H9 (cell line): ENCODE results near the gene SULT1A2. TPM values are rescaled to one million over a fixed set of nuclear protein-coding genes. Genes with fewer than 3 reads are reported as not detected.

ENCODE experiments used
- DNase-seq: peaks from one replicate; pipeline ENCODE4 v3.0.0-alpha.2; 2017
- H2AFZ ChIP-seq: one replicate; pipeline ENCODE4 v1.6.1; 2013; ENCODE audit warnings: mild to moderate bottlenecking, low read length, control low read depth, moderate library complexity
- H2AK5ac ChIP-seq: 2 replicates; pipeline ENCODE4 v1.6.1; 2013; ENCODE audit warnings: low read length, control low read depth, mixed read lengths; ENCODE audit not compliant: insufficient read length
- H2BK120ac ChIP-seq: one replicate; pipeline ENCODE4 v1.6.1; 2013; ENCODE audit warnings: low read depth, mild to moderate bottlenecking, low read length, control low read depth, inconsistent platforms; ENCODE audit not compliant: poor library complexity, severe bottlenecking
- H2BK12ac ChIP-seq: 2 replicates; pipeline ENCODE4 v1.6.1; 2013; ENCODE audit warnings: low read length, control low read depth, mixed read lengths, low read depth; ENCODE audit not compliant: insufficient read length
- H2BK15ac ChIP-seq: 2 replicates; pipeline ENCODE4 v1.6.1; 2013; ENCODE audit warnings: low read depth, low read length, control low read depth
- H2BK20ac ChIP-seq: one replicate; pipeline ENCODE4 v1.6.1; 2013; ENCODE audit warnings: low read depth, mild to moderate bottlenecking, low read length, control low read depth, inconsistent platforms; ENCODE audit not compliant: poor library complexity, severe bottlenecking
- H2BK5ac ChIP-seq: 2 replicates; pipeline ENCODE4 v1.6.1; 2013; ENCODE audit warnings: low read length, control low read depth, mixed read lengths; ENCODE audit not compliant: insufficient read length
- H3K14ac ChIP-seq: 2 replicates; pipeline ENCODE4 v1.6.1; 2013; ENCODE audit warnings: low read length, control low read depth; ENCODE audit not compliant: insufficient read depth
- H3K18ac ChIP-seq: 2 replicates; pipeline ENCODE4 v1.6.1; 2013; ENCODE audit warnings: low read depth, mild to moderate bottlenecking, mixed read lengths, low read length, control low read depth; ENCODE audit not compliant: insufficient read length
- H3K23ac ChIP-seq: 2 replicates; pipeline ENCODE4 v1.6.1; 2013; ENCODE audit warnings: low read length, control low read depth, mixed read lengths, low read depth; ENCODE audit not compliant: insufficient read length
- H3K23me2 ChIP-seq: 2 replicates; pipeline ENCODE4 v1.6.1; 2013; ENCODE audit warnings: low read depth, mild to moderate bottlenecking, mixed read lengths, low read length, control low read depth; ENCODE audit not compliant: insufficient read length, poor library complexity, severe bottlenecking
- H3K27ac ChIP-seq: 2 replicates; pipeline ENCODE4 v1.5.1; 2013; ENCODE audit warnings: low read length, control low read depth, mixed read lengths, low read depth; ENCODE audit not compliant: insufficient read length
- H3K27me3 ChIP-seq: 2 replicates; pipeline ENCODE4 v1.6.1; 2013; ENCODE audit warnings: low read length, control low read depth, inconsistent platforms; ENCODE audit not compliant: insufficient read depth
- H3K4ac ChIP-seq: 2 replicates; pipeline ENCODE4 v1.6.1; 2013; ENCODE audit warnings: low read depth, mild to moderate bottlenecking, control low read depth, inconsistent platforms, low read length, moderate library complexity
- H3K4me1 ChIP-seq: 2 replicates; pipeline ENCODE4 v1.6.1; 2013; ENCODE audit warnings: low read length, control low read depth, inconsistent platforms; ENCODE audit not compliant: insufficient read depth
- H3K4me2 ChIP-seq: 2 replicates; pipeline ENCODE4 v1.6.1; 2013; ENCODE audit warnings: low read length, control low read depth, mixed read lengths; ENCODE audit not compliant: insufficient read length, insufficient read depth
- H3K56ac ChIP-seq: 2 replicates; pipeline ENCODE4 v1.6.1; 2013; ENCODE audit warnings: low read depth, mild to moderate bottlenecking, mixed read lengths, low read length, control low read depth; ENCODE audit not compliant: insufficient read length
- H3K79me1 ChIP-seq: 2 replicates; pipeline ENCODE4 v1.6.1; 2013; ENCODE audit warnings: low read depth, mild to moderate bottlenecking, moderate library complexity, low read length, control low read depth, inconsistent platforms; ENCODE audit not compliant: insufficient read depth, poor library complexity, severe bottlenecking
- H3K79me2 ChIP-seq: 2 replicates; pipeline ENCODE4 v1.6.1; 2013; ENCODE audit warnings: low read length, control low read depth, inconsistent platforms; ENCODE audit not compliant: insufficient read depth
- H3K9ac ChIP-seq: 2 replicates; pipeline ENCODE4 v1.6.1; 2013; ENCODE audit warnings: low read length, control low read depth, mixed read lengths; ENCODE audit not compliant: insufficient read length; ENCODE audit errors: extremely low read depth
- H3K9me3 ChIP-seq: one replicate; pipeline ENCODE4 v1.6.1; 2013; ENCODE audit warnings: low read depth, low read length, inconsistent platforms; ENCODE audit not compliant: control insufficient read depth
- H3T11ph ChIP-seq: one replicate; pipeline ENCODE4 v1.6.1; 2013; ENCODE audit warnings: mild to moderate bottlenecking, low read length, control low read depth, inconsistent platforms
- H4K20me1 ChIP-seq: one replicate; pipeline ENCODE4 v1.6.1; 2013; ENCODE audit not compliant: control insufficient read depth, insufficient read length, insufficient read depth
- H4K5ac ChIP-seq: 2 replicates; pipeline ENCODE4 v1.6.1; 2013; ENCODE audit warnings: low read depth, mild to moderate bottlenecking, mixed read lengths, low read length, control low read depth; ENCODE audit not compliant: insufficient read length
- H4K8ac ChIP-seq: replicated peaks from 2 replicates; pipeline ENCODE4 v1.6.1; 2013; ENCODE audit warnings: low read length, control low read depth, mixed read lengths, low read depth; ENCODE audit not compliant: insufficient read length
- H4K91ac ChIP-seq: 2 replicates; pipeline ENCODE4 v1.6.1; 2013; ENCODE audit warnings: low read depth, mild to moderate bottlenecking, moderate library complexity, mixed read lengths, low read length, control low read depth; ENCODE audit not compliant: insufficient read length
- H3K27ac Mint-ChIP-seq, 3 experiments: 2 replicates in 2 of 3; 3 replicates in 1 of 3; pipeline ENCODE4 v1.8.0; 2020 to 2021; ENCODE audit warnings: mixed read lengths in 3 of 3, mild to moderate bottlenecking in 1 of 3, moderate library complexity in 1 of 3
- H3K27me3 Mint-ChIP-seq: 2 replicates; pipeline ENCODE4 v1.8.0; 2021; ENCODE audit warnings: low read depth, mild to moderate bottlenecking, moderate library complexity, mixed read lengths
- H3K36me3 Mint-ChIP-seq, 3 experiments: 2 replicates in 2 of 3; 3 replicates in 1 of 3; pipeline ENCODE4 v1.8.0; 2020 to 2021; ENCODE audit warnings: low read depth in 3 of 3, mixed read lengths in 3 of 3; ENCODE audit not compliant: insufficient read depth in 1 of 3
- H3K4me1 Mint-ChIP-seq, 2 experiments: 2 replicates each; pipeline ENCODE4 v1.8.0; 2020; ENCODE audit warnings: mixed read lengths in 2 of 2
- H3K4me3 Mint-ChIP-seq, 2 experiments: 2 replicates in 1 of 2; 3 replicates in 1 of 2; pipeline ENCODE4 v1.8.0; 2020 to 2021; ENCODE audit warnings: mild to moderate bottlenecking in 2 of 2, mixed read lengths in 2 of 2, moderate library complexity in 1 of 2
- H3K9me3 Mint-ChIP-seq, 2 experiments: 2 replicates in 1 of 2; 3 replicates in 1 of 2; pipeline ENCODE4 v1.8.0; 2020; ENCODE audit warnings: mild to moderate bottlenecking in 2 of 2, mixed read lengths in 2 of 2, moderate library complexity in 1 of 2
- CTCF ChIP-seq: fragments of 200-600 bp; sonication (generic); conservative IDR thresholded peaks from 3 replicates; pipeline ENCODE4 v1.8.0; 2021; ENCODE audit warnings: antibody characterized with exemption, mild to moderate bottlenecking
- WGBS: extraction: QIAGEN DNeasy Blood & Tissue Kit; methylation state at CpG from one replicate; pipeline ENCODE4 v1.1.7; 2013; ENCODE audit warnings: missing lambda C conversion rate, low lambda C conversion rate, mixed read lengths; ENCODE audit not compliant: insufficient read length; ENCODE audit errors: extremely low coverage; 5-methylcytosine and 5-hydroxymethylcytosine counted together
- total RNA-seq: library from RNA; stranded (reverse); gene quantifications from 2 replicates; pipeline ENCODE4 v1.2.1, GENCODE V29; 2021

SULT1A2 gene
- total RNA-seq, 1 experiment from 2014 or later: 0.66 TPM

GRCh38 chr16:28603381-28604185 is 6.7 kb upstream of the SULT1A2 start:
- Mint-ChIP-seq H3K4me3 (no peak overlapping the region; a peak in 1 of 5 replicates), H3K27ac (no peak overlapping the region; a peak in 2 of 7 replicates), H3K4me1 (no peaks in the 10 kb centered on the region), H3K27me3 (no peaks in the 10 kb centered on the region), H3K36me3 (no peaks in the 10 kb centered on the region), H3K9me3 (no peaks in the 10 kb centered on the region)
- H3K4me1 ChIP-seq: no peaks in the 10 kb centered on the region
- no peak overlapping the region for H2BK120ac ChIP-seq
- no peak overlapping the region for H2BK20ac ChIP-seq
- H3K9ac ChIP-seq: no peak overlapping the region
- no peak overlapping the region for H2BK5ac ChIP-seq
- H4K91ac ChIP-seq: no peak overlapping the region
- H3K4me2 ChIP-seq: no peak overlapping the region
- H4K5ac ChIP-seq: no peak overlapping the region
- no CpG with 5 or more reads among the region's 11 CpGs for WGBS
- H2BK15ac ChIP-seq: no peak overlapping the region
- no peak overlapping the region for H3K56ac ChIP-seq
- no peaks in the 10 kb centered on the region for H3K79me1 ChIP-seq
- no peaks in the 10 kb centered on the region for H3K79me2 ChIP-seq
- DNase-seq: no peak
- no peaks in the 10 kb centered on the region for H3K27me3 ChIP-seq
- no peaks in the 10 kb centered on the region for H3K9me3 ChIP-seq
- no peak overlapping the region for H4K8ac ChIP-seq
- H3T11ph ChIP-seq: no peak overlapping the region
- H3K27ac ChIP-seq: no peak overlapping the region
- no peak overlapping the region for H3K23ac ChIP-seq
- H2AK5ac ChIP-seq: no peak overlapping the region
- no peak for TF ChIP-seq CTCF
- H3K18ac ChIP-seq: no peak overlapping the region
- no peaks in the 10 kb centered on the region for H4K20me1 ChIP-seq
- H2AFZ ChIP-seq: no peak overlapping the region
- no peak overlapping the region for H3K14ac ChIP-seq
- no peaks in the 10 kb centered on the region for H3K23me2 ChIP-seq
- no peak overlapping the region for H2BK12ac ChIP-seq
- H3K4ac ChIP-seq: no peak overlapping the region
